Astrocyte of the cerebellum (primary cell): ENCODE data around the gene PSMB2.

Source experiments
- DNase-seq: peaks from one replicate; pipeline ENCODE4 v3.0.0-alpha.2; 2011; ENCODE audit warnings: low read depth
- H3K4me3 ChIP-seq: 2 replicates; pipeline ENCODE4 v1.5.1; 2011; ENCODE audit warnings: mild to moderate bottlenecking, low read depth, low read length, moderate library complexity
- in situ Hi-C: cut with HindIII; loops from 2 replicates; pipeline ENCODE4 v1.10.0; 2017; ENCODE audit warnings: low sequenced_read_pairs
- TF ChIP-seq, protein P1 (sequence below): IDR thresholded peaks from 2 replicates; pipeline ENCODE4 v1.5.1; 2012; ENCODE audit warnings: low read length, low read depth, moderate library complexity, mild to moderate bottlenecking; ENCODE audit errors: missing control alignments

The PSMB2 gene

GRCh38 chr1:35559317-35559944 is 81.9 kb downstream of the PSMB2 start:
- TF ChIP-seq, protein P1, sequence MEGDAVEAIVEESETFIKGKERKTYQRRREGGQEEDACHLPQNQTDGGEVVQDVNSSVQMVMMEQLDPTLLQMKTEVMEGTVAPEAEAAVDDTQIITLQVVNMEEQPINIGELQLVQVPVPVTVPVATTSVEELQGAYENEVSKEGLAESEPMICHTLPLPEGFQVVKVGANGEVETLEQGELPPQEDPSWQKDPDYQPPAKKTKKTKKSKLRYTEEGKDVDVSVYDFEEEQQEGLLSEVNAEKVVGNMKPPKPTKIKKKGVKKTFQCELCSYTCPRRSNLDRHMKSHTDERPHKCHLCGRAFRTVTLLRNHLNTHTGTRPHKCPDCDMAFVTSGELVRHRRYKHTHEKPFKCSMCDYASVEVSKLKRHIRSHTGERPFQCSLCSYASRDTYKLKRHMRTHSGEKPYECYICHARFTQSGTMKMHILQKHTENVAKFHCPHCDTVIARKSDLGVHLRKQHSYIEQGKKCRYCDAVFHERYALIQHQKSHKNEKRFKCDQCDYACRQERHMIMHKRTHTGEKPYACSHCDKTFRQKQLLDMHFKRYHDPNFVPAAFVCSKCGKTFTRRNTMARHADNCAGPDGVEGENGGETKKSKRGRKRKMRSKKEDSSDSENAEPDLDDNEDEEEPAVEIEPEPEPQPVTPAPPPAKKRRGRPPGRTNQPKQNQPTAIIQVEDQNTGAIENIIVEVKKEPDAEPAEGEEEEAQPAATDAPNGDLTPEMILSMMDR, result no peak
- H3K4me3 ChIP-seq, result peak overlapping the region; percentile 77
- in situ Hi-C loops, result no loop called here
- DNase-seq, result no peak

GRCh38 chr1:35558374-35559316 is 82.7 kb downstream of the PSMB2 start:
- in situ Hi-C loops, result no loop called here
- H3K4me3 ChIP-seq, result peak overlapping the region; percentile 77
- TF ChIP-seq, protein P1, result peak; percentile 15
- no peak for DNase-seq

- TF ChIP-seq, protein P1, result no peak
- DNase-seq, result peak; percentile 95
- in situ Hi-C loops, result no loop called here
- peak within 1 kb of the TSS; percentile 77 for H3K4me3 ChIP-seq
Observed at GRCh38 chr1:35557611-35558373, 83.5 kb downstream of the PSMB2 start, which contains the start of gene NCDN. Gene NCDN (plus strand): TSS chr1:35557799. CDS start chr1:35558191, 392 bp downstream.

DNA sequence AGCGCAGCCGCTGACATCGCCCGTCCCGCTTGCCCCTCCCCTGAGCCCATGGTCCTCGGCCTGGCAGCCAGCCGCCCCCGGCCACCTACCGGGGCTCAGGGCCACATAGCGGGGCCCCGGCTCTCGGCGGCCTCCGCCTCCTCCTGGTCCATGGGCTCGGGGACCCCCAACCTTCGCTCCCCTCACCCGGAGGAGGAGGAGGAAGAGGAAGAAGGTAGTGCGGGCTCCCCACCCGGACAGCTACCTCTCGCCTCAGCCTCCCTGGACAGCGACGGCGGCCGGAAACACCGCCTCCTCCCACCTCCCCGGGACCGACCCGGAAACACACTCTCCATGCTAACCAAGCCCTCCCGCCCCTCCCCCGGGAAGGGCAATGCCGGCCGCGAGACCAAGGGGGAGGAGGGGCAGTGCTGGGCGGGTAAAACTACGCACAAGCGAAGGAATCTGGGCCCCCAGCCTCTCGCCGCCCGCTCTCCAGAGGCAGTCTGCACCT is 84.2 kb downstream of the PSMB2 start, which contains the start of gene KIAA0319L:
TSS of gene KIAA0319L (minus strand) at position 286 of the 493 bp plus-strand sequence. CDS start 2,912 bp downstream, outside the sequence.
- DNase-seq, result no peak
- TF ChIP-seq, protein P1, result no peak
- in situ Hi-C loops, result no loop called here
- peak within 1 kb of the TSS; percentile 77 for H3K4me3 ChIP-seq

- TF ChIP-seq, protein P1, result no peak
- peak overlapping the region; percentile 77 for H3K4me3 ChIP-seq
- no peak for DNase-seq
- in situ Hi-C loops, result no loop called here
Observed at GRCh38 chr1:35556484-35557117, 84.7 kb downstream of the PSMB2 start.
